ENCODE results near the gene PTPRN2. TPM values are rescaled to one million over a fixed set of nuclear protein-coding genes. Genes with fewer than 3 reads are reported as not detected.

PTPRN2 gene
- total RNA-seq, 4 donors from 2014 or later, result 2.0 to 9.5 (median 2.6) TPM

GRCh38 chr7:157722137-157723060 is 865.2 kb downstream of the PTPRN2 start:
- DNase-seq (ENCODE audit: low spot score) (no peak), ATAC-seq (ENCODE audit: low FRiP score) (no peak)
- no peak for TF ChIP-seq CTCF (IDR thresholded peaks at IDR 0.05)

- ATAC-seq (ENCODE audit: low FRiP score) (no peak), DNase-seq (ENCODE audit: low spot score) (no peak)
- no peak for TF ChIP-seq CTCF (IDR thresholded peaks at IDR 0.05)
Measured at GRCh38 chr7:157721468-157722136, 866.0 kb downstream of the PTPRN2 start.

- ATAC-seq (ENCODE audit: low FRiP score) (no peak), DNase-seq (ENCODE audit: low spot score) (no peak)
Measured at GRCh38 chr7:157719705-157720655, 867.6 kb downstream of the PTPRN2 start.

GRCh38 chr7:157719008-157719682 is 868.5 kb downstream of the PTPRN2 start:
- DNase-seq (ENCODE audit: low spot score), result no peak

More at GRCh38 chr7:157719705-157720655, 867.6 kb downstream of the PTPRN2 start:
- TF ChIP-seq CTCF (IDR thresholded peaks at IDR 0.05), result no peak

GRCh38 chr7:157718303-157719007 is 869.2 kb downstream of the PTPRN2 start:
- DNase-seq (ENCODE audit: low spot score), result no peak
- ATAC-seq (ENCODE audit: low FRiP score), result no peak
- TF ChIP-seq CTCF (IDR thresholded peaks at IDR 0.05), result no peak

More at GRCh38 chr7:157719008-157719682, 868.5 kb downstream of the PTPRN2 start:
- TF ChIP-seq CTCF (IDR thresholded peaks at IDR 0.05), result no peak
- no peak for ATAC-seq (ENCODE audit: low FRiP score)

All from omental fat pad (tissue), 4 donors.